ENCODE measurements around the gene EMID1.
A peak's percentile ranks its signal among the peaks of the same experiment; 100 is the strongest.

EMID1 gene

GRCh38 chr22:29195118-29195963, 10.4 kb upstream of the EMID1 start:
- no peak for DNase-seq

GRCh38 chr22:29195964-29196666, 9.6 kb upstream of the EMID1 start:
- no peak for DNase-seq

GRCh38 chr22:29197096-29197495, 8.6 kb upstream of the EMID1 start:
- DNase-seq = no peak

- no peak for DNase-seq
Observed at GRCh38 chr22:29198240-29198639, 7.5 kb upstream of the EMID1 start.

GRCh38 chr22:29199702-29200400, 5.8 kb upstream of the EMID1 start:
- no peak for DNase-seq

GRCh38 chr22:29200901-29201300, 4.8 kb upstream of the EMID1 start:
- no peak for DNase-seq

- no peak for DNase-seq
Observed at GRCh38 chr22:29201782-29202181, 3.9 kb upstream of the EMID1 start.

- DNase-seq = peak; percentile 29
Observed at GRCh38 chr22:29202212-29203192, 3.2 kb upstream of the EMID1 start.

GRCh38 chr22:29203488-29204454, 1.9 kb upstream of the EMID1 start:
- DNase-seq = no peak

GRCh38 chr22:29204455-29205183, 1.1 kb upstream of the EMID1 start:
- no peak for DNase-seq

GRCh38 chr22:29205252-29205593, 473 bp upstream of the EMID1 start:
- no peak for DNase-seq

- no peak for DNase-seq
Observed at GRCh38 chr22:29206372-29207242, 911 bp downstream of the EMID1 start.

GRCh38 chr22:29207243-29207550, 1.5 kb downstream of the EMID1 start:
- no peak for DNase-seq

GRCh38 chr22:29207562-29208501, 2.1 kb downstream of the EMID1 start:
- DNase-seq = no peak

- no peak for DNase-seq
Observed at GRCh38 chr22:29208502-29208862, 2.8 kb downstream of the EMID1 start.

- no peak for DNase-seq
Observed at GRCh38 chr22:29208879-29209623, 3.4 kb downstream of the EMID1 start.

GRCh38 chr22:29209624-29209929, 3.9 kb downstream of the EMID1 start:
- no peak for DNase-seq

- no peak for DNase-seq
Observed at GRCh38 chr22:29211066-29211465, 5.4 kb downstream of the EMID1 start.

Measured in inflammatory macrophage treated with lipopolysaccharide for 4 hours (primary cell).